Lower lobe of right lung (tissue), 2 donors: Measurements from ENCODE around the gene MAGEB1. TPM values are rescaled to one million over a fixed set of nuclear protein-coding genes. Genes with fewer than 3 reads are reported as not detected.

ENCODE experiments used
- ATAC-seq, 2 donors: fragments of 200-7000 bp; cut with Tn5 transposase; one replicate each; pipeline ENCODE4 v1.9.1; 2020 to 2022; ENCODE audit warnings: mild to moderate bottlenecking in 2 of 2, moderate library complexity in 2 of 2
- DNase-seq: peaks from one replicate; pipeline ENCODE4 v3.0.0-alpha.2; 2020
- H3K27ac ChIP-seq: fragments of 200-600 bp; one replicate; pipeline ENCODE4 v1.8.0; 2022
- H3K27me3 ChIP-seq: fragments of 200-600 bp; one replicate; pipeline ENCODE4 v1.8.0; 2022; ENCODE audit warnings: low read depth
- H3K36me3 ChIP-seq: fragments of 200-600 bp; one replicate; pipeline ENCODE4 v1.8.0; 2022; ENCODE audit warnings: mild to moderate bottlenecking
- H3K4me1 ChIP-seq: fragments of 200-600 bp; one replicate; pipeline ENCODE4 v1.8.0; 2022
- H3K4me3 ChIP-seq: fragments of 200-600 bp; one replicate; pipeline ENCODE4 v1.8.0; 2022; ENCODE audit warnings: mild to moderate bottlenecking
- H3K9me3 ChIP-seq: fragments of 200-600 bp; one replicate; pipeline ENCODE4 v1.8.0; 2022
- intact Hi-C: fragments of 100-400 bp; cut with DNase I; formaldehyde crosslinking; loops from one replicate; pipeline ENCODE4 v1.11.0; 2022
- total RNA-seq: library from RNA; stranded (reverse); fragmentation: NEBNext Ultra II Directional; extraction: Animal tissue kit (Norgen Biotek cat#: 25700); gene quantifications from one replicate; pipeline ENCODE4 v1.2.1, GENCODE V29; 2021
- TF ChIP-seq, protein P1 (sequence below): fragments of 200-600 bp; IDR thresholded peaks from one replicate; pipeline ENCODE4 v1.8.0; 2022; ENCODE audit warnings: antibody characterized with exemption, mild to moderate bottlenecking
- donor health status: DM: no; HTN: yes; CAD: no; lungs with severe emphysema.

Gene MAGEB1
- total RNA-seq, 1 donor from 2014 or later: not detected

- intact Hi-C loops: no loop called here
- Histone ChIP-seq H3K4me3 (no peak overlapping the region), H3K4me1 (no peaks in the 10 kb centered on the region), H3K9me3 (no peaks in the 10 kb centered on the region), H3K36me3 (no peaks in the 10 kb centered on the region), H3K27me3 (no peaks in the 10 kb centered on the region), H3K27ac (no peak overlapping the region)
- TF ChIP-seq, protein P1, sequence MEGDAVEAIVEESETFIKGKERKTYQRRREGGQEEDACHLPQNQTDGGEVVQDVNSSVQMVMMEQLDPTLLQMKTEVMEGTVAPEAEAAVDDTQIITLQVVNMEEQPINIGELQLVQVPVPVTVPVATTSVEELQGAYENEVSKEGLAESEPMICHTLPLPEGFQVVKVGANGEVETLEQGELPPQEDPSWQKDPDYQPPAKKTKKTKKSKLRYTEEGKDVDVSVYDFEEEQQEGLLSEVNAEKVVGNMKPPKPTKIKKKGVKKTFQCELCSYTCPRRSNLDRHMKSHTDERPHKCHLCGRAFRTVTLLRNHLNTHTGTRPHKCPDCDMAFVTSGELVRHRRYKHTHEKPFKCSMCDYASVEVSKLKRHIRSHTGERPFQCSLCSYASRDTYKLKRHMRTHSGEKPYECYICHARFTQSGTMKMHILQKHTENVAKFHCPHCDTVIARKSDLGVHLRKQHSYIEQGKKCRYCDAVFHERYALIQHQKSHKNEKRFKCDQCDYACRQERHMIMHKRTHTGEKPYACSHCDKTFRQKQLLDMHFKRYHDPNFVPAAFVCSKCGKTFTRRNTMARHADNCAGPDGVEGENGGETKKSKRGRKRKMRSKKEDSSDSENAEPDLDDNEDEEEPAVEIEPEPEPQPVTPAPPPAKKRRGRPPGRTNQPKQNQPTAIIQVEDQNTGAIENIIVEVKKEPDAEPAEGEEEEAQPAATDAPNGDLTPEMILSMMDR: no peak
- DNase-seq (no peak), ATAC-seq (no peak)
These were observed 49.7 kb downstream of the MAGEB1 start for GRCh38 chrX:30296408-30297254.

DNA sequence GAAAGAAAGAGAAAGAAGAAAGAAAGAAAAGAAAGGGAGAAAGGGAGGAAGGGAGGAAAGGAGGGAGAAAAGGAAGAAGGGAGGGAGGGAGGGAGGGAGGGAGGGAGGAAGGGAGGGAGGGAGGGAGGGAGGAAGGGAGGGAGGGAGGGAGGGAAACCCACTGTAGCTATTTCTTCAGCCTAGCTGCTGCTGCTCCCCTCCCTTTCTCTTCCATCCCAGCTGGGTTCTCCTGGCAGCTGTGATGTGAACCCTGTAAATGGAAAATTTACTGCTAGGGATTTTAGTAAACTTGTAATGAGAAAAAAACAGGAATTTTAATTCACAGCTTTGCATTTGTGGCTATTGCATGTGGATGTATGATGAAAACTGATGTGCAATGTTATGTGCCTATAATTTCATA lies 54.3 kb downstream of the MAGEB1 start:
- no peaks in the 10 kb centered on the region for H3K36me3 ChIP-seq
- intact Hi-C loops: no loop called here
- ATAC-seq (no peak), DNase-seq (no peak)
- H3K4me3 ChIP-seq: no peak overlapping the region
- TF ChIP-seq, protein P1: no peak
- H3K4me1 ChIP-seq: no peaks in the 10 kb centered on the region
- no peak overlapping the region for H3K27ac ChIP-seq
- no peaks in the 10 kb centered on the region for H3K27me3 ChIP-seq
- no peaks in the 10 kb centered on the region for H3K9me3 ChIP-seq

Other genes with a start within 250 kb of the MAGEB1 start
- gene MAGEB2, start 31.6 kb upstream of the MAGEB1 start, total RNA-seq: not detected
- gene MAGEB3, start 16.5 kb upstream of the MAGEB1 start, total RNA-seq: not detected
- gene MAGEB4, start 5.1 kb upstream of the MAGEB1 start, total RNA-seq: not detected
- not detected for gene NR0B1, start 62.2 kb downstream of the MAGEB1 start, total RNA-seq